ENCODE data around the gene APOBEC4.

GRCh38 chr1:183602510-183602909 lies 50.6 kb downstream of the APOBEC4 start:
- no peak for TF ChIP-seq POLR2AphosphoS5 (IDR thresholded peaks at IDR 0.05)
- TF ChIP-seq CTCF (IDR thresholded peaks at IDR 0.05): no peak

Measured in transverse colon (tissue), 4 donors.